Measurements from ENCODE around the gene ZNF438. TPM values are rescaled to one million over a fixed set of nuclear protein-coding genes. Genes with fewer than 3 reads are reported as not detected.

Gene ZNF438
- polyA plus RNA-seq, 1 experiment: 5.0 TPM

- ChIA-PET CTCF (no interaction called here), POLR2A (no interaction called here)
- no peak for TF ChIP-seq CTCF (IDR thresholded peaks at IDR 0.05; ENCODE audit: low read depth, low read length)
- no peaks in the 10 kb centered on the region for H3K27me3 ChIP-seq (ENCODE audit: control insufficient read depth, insufficient read depth, low read length)
- no peak for DNase-seq (ENCODE audit: low read depth, low spot score)
- no peak overlapping the region for H3K4me3 ChIP-seq (ENCODE audit: low read depth, low read length)
- peaks cover under 1% of the 10 kb centered on the region; the same call in 1 of the 2 replicates for H3K9me3 ChIP-seq (ENCODE audit: control insufficient read depth, insufficient read depth, low read length)
- no peak overlapping the region for H3K27ac ChIP-seq (ENCODE audit: low read depth, low read length)
Observed at GRCh38 chr10:30897547-30897946, 134.1 kb downstream of the ZNF438 start.

GRCh38 chr10:30897048-30897447 is 134.6 kb downstream of the ZNF438 start:
- no peak overlapping the region for H3K27ac ChIP-seq (ENCODE audit: low read depth, low read length)
- H3K4me3 ChIP-seq (ENCODE audit: low read depth, low read length): no peak overlapping the region
- no peak for DNase-seq (ENCODE audit: low read depth, low spot score)
- no peaks in the 10 kb centered on the region for H3K9me3 ChIP-seq (ENCODE audit: control insufficient read depth, insufficient read depth, low read length)
- no peaks in the 10 kb centered on the region for H3K27me3 ChIP-seq (ENCODE audit: control insufficient read depth, insufficient read depth, low read length)
- TF ChIP-seq CTCF (IDR thresholded peaks at IDR 0.05; ENCODE audit: low read depth, low read length): no peak
- ChIA-PET CTCF (no interaction called here), POLR2A (no interaction called here)

- POLR2A ChIA-PET: interaction anchor here (0.6 kb wide), 1 partner anchor 28 kb away, joined by 3 read pairs; no protein-coding TSS in a partner anchor
- H3K27ac ChIP-seq (ENCODE audit: low read depth, low read length): no peak overlapping the region
- no peak for TF ChIP-seq CTCF (IDR thresholded peaks at IDR 0.05; ENCODE audit: low read depth, low read length)
- CTCF ChIA-PET: no interaction called here
- H3K4me3 ChIP-seq (ENCODE audit: low read depth, low read length): no peak overlapping the region
- no peaks in the 10 kb centered on the region for H3K9me3 ChIP-seq (ENCODE audit: control insufficient read depth, insufficient read depth, low read length)
- no peaks in the 10 kb centered on the region for H3K27me3 ChIP-seq (ENCODE audit: control insufficient read depth, insufficient read depth, low read length)
- no peak for DNase-seq (ENCODE audit: low read depth, low spot score)
Observed at GRCh38 chr10:30894221-30894620, 137.4 kb downstream of the ZNF438 start.

GRCh38 chr10:30893208-30893607 is 138.5 kb downstream of the ZNF438 start:
- TF ChIP-seq CTCF (IDR thresholded peaks at IDR 0.05; ENCODE audit: low read depth, low read length): no peak
- POLR2A ChIA-PET: no interaction called here
- DNase-seq (ENCODE audit: low read depth, low spot score): no peak
- H3K4me3 ChIP-seq (ENCODE audit: low read depth, low read length): no peak overlapping the region
- H3K9me3 ChIP-seq (ENCODE audit: control insufficient read depth, insufficient read depth, low read length): no peaks in the 10 kb centered on the region
- no peak overlapping the region for H3K27ac ChIP-seq (ENCODE audit: low read depth, low read length)
- no peaks in the 10 kb centered on the region for H3K27me3 ChIP-seq (ENCODE audit: control insufficient read depth, insufficient read depth, low read length)
- CTCF ChIA-PET: no interaction called here

GRCh38 chr10:30887839-30888238 is 143.8 kb downstream of the ZNF438 start:
- ChIA-PET POLR2A (no interaction called here), CTCF (no interaction called here)
- Histone ChIP-seq H3K4me3 (ENCODE audit: low read depth, low read length) (no peak overlapping the region), H3K9me3 (ENCODE audit: control insufficient read depth, insufficient read depth, low read length) (no peaks in the 10 kb centered on the region), H3K27ac (ENCODE audit: low read depth, low read length) (no peak overlapping the region), H3K27me3 (ENCODE audit: control insufficient read depth, insufficient read depth, low read length) (no peaks in the 10 kb centered on the region)
- no peak for DNase-seq (ENCODE audit: low read depth, low spot score)
- TF ChIP-seq CTCF (IDR thresholded peaks at IDR 0.05; ENCODE audit: low read depth, low read length): no peak
